Measurements from ENCODE around the gene FBXL7. TPM values are rescaled to one million over a fixed set of nuclear protein-coding genes. Genes with fewer than 3 reads are reported as not detected.

The FBXL7 gene
- total RNA-seq, 1 donor from 2014 or later = 21.3 TPM

GRCh38 chr5:15740383-15740782, 240.4 kb downstream of the FBXL7 start:
- Mint-ChIP-seq H3K36me3 (peaks cover 10% of the 10 kb centered on the region), H3K27ac (no peak overlapping the region)
- no peak for TF ChIP-seq CTCF (conservative IDR thresholded peaks at IDR 0.05)

GRCh38 chr5:15741591-15741990, 241.6 kb downstream of the FBXL7 start:
- no peak for TF ChIP-seq CTCF (conservative IDR thresholded peaks at IDR 0.05)
- Mint-ChIP-seq H3K4me3 (no peak overlapping the region), H3K27ac (no peak overlapping the region), H3K36me3 (peaks cover 10% of the 10 kb centered on the region), H3K9me3 (peaks cover 11% of the 10 kb centered on the region), H3K27me3 (no peaks in the 10 kb centered on the region), H3K4me1 (ENCODE audit: unreplicated experiment) (peaks cover 14% of the 10 kb centered on the region)
- DNase-seq (ENCODE audit: extremely low spot score, unreplicated experiment) = no peak

More at GRCh38 chr5:15740383-15740782, 240.4 kb downstream of the FBXL7 start:
- Mint-ChIP-seq H3K4me1 (ENCODE audit: unreplicated experiment) (peaks cover 14% of the 10 kb centered on the region), H3K9me3 (peaks cover 4% of the 10 kb centered on the region), H3K27me3 (no peaks in the 10 kb centered on the region), H3K4me3 (no peak overlapping the region)
- no peak for DNase-seq (ENCODE audit: extremely low spot score, unreplicated experiment)

GRCh38 chr5:15746833-15747232, 246.9 kb downstream of the FBXL7 start:
- Mint-ChIP-seq H3K27me3 (no peaks in the 10 kb centered on the region), H3K36me3 (peaks cover 10% of the 10 kb centered on the region), H3K4me1 (ENCODE audit: unreplicated experiment) (no peaks in the 10 kb centered on the region), H3K4me3 (no peak overlapping the region), H3K9me3 (peaks cover 11% of the 10 kb centered on the region), H3K27ac (no peak overlapping the region)
- TF ChIP-seq CTCF (conservative IDR thresholded peaks at IDR 0.05) = no peak
- DNase-seq (ENCODE audit: extremely low spot score, unreplicated experiment) = no peak

GRCh38 chr5:15748266-15748665, 248.3 kb downstream of the FBXL7 start:
- no peaks in the 10 kb centered on the region for H3K27me3 Mint-ChIP-seq

GRCh38 chr5:15752663-15753285, 252.8 kb downstream of the FBXL7 start:
- Mint-ChIP-seq H3K9me3 (no peaks in the 10 kb centered on the region), H3K4me3 (no peak overlapping the region), H3K27me3 (no peaks in the 10 kb centered on the region), H3K4me1 (ENCODE audit: unreplicated experiment) (no peaks in the 10 kb centered on the region), H3K36me3 (no peaks in the 10 kb centered on the region), H3K27ac (no peak overlapping the region)
- DNase-seq (ENCODE audit: extremely low spot score, unreplicated experiment) = no peak
- TF ChIP-seq CTCF (conservative IDR thresholded peaks at IDR 0.05) = no peak

More at GRCh38 chr5:15748266-15748665, 248.3 kb downstream of the FBXL7 start:
- no peak for TF ChIP-seq CTCF (conservative IDR thresholded peaks at IDR 0.05)
- Mint-ChIP-seq H3K9me3 (peaks cover 11% of the 10 kb centered on the region), H3K4me3 (no peak overlapping the region), H3K27ac (no peak overlapping the region), H3K4me1 (ENCODE audit: unreplicated experiment) (no peaks in the 10 kb centered on the region), H3K36me3 (peaks cover 6% of the 10 kb centered on the region)
- no peak for DNase-seq (ENCODE audit: extremely low spot score, unreplicated experiment)
